ENCODE data around the gene TMEM234.
A peak's percentile ranks its signal among the peaks of the same experiment; 100 is the strongest.

The TMEM234 gene

DNA sequence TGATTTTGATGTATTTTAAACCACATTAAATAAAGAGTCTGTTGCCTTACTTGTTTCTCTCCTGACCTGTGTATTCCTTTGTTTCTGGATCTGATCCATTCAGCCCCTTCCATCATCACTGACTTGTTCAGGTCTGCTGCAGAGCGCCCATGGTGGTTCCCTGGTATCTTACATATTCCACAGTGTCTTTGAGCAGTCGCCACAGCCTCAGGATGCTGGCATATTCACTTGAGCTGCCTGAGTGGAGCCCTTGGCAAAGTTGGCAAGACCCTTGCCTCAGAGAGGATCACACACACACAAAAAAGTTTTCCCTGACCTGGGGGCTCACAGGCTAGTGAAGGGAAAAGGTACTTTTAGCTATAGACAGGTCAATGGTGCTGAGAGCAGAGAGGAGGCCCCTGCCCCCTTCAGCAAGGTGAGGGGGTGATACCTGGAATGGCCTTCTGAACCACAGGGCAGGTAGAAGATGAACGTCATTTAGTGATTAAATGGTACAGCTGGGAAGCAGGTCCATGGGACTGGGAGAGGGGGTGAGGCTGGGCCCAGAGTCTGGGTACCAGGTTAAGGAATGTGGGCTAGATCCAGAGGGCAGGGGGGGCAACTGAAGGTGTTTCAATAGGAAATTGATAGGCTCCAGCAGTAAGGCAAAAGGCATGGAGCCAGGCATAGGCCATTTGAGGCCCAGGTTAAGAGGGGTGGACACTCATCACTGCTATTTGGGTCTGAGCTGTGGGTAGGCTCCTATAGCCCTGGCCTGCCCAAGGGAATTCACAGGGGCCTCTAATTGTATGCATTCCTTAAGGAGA lies 23.7 kb downstream of the TMEM234 start:
- peaks cover 40% of the 10 kb centered on the region for H3K36me3 Mint-ChIP-seq (ENCODE audit: low read depth)
- peak overlapping the region; percentile 55 for H3K27ac Mint-ChIP-seq
- H3K4me1 Mint-ChIP-seq: peaks cover 76% of the 10 kb centered on the region
- no peaks in the 10 kb centered on the region for H3K9me3 Mint-ChIP-seq
- no peaks in the 10 kb centered on the region for H3K27me3 Mint-ChIP-seq
- no peak for DNase-seq
- no peak overlapping the region for H3K4me3 Mint-ChIP-seq
- ATAC-seq: no peak

DNA sequence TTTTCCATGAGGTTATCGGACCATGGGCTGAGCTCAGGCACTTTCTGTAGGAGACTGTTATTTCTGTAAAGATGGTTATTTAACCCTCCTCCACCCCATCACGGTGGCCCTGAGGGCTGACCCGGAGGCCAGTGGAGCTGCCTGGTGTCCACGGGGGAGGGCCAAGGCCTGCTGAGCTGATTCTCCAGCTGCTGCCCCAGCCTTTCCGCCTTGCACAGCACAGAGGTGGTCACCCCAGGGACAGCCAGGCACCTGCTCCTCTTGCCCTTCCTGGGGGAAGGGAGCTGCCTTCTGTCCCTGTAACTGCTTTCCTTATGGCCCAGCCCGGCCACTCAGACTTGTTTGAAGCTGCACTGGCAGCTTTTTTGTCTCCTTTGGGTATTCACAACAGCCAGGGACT lies 24.3 kb downstream of the TMEM234 start:
- ATAC-seq: no peak
- DNase-seq: no peak
- Mint-ChIP-seq H3K27ac (peak overlapping the region; percentile 55), H3K9me3 (no peaks in the 10 kb centered on the region), H3K4me3 (no peak overlapping the region), H3K36me3 (ENCODE audit: low read depth) (peaks cover 45% of the 10 kb centered on the region), H3K27me3 (no peaks in the 10 kb centered on the region), H3K4me1 (peaks cover 80% of the 10 kb centered on the region)

DNA sequence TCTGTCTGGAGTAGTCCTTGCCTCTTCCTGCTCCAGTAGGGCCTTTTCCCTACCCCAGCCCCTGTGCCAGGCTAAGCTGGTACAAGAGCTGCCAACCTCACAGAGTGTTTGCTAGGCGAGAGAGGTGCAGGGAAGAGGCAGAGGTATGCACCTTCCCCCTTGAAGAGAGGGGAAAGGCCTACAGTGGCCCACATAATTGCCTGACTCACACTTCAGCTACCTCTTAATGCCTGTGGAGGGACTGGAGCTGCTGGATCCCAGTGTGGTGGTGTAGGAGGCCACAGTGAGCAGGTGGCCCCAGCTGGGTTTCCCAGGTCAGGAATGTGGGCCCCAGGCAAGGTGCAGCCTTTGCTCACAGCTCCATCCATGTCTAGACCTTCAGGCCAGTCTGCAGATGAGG lies 25.1 kb downstream of the TMEM234 start:
- H3K4me3 Mint-ChIP-seq: no peak overlapping the region
- H3K27ac Mint-ChIP-seq: peak overlapping the region; percentile 42
- no peak for ATAC-seq
- peaks cover 50% of the 10 kb centered on the region for H3K36me3 Mint-ChIP-seq (ENCODE audit: low read depth)
- H3K4me1 Mint-ChIP-seq: peaks cover 77% of the 10 kb centered on the region
- no peak for DNase-seq
- H3K27me3 Mint-ChIP-seq: no peaks in the 10 kb centered on the region
- H3K9me3 Mint-ChIP-seq: no peaks in the 10 kb centered on the region

DNA sequence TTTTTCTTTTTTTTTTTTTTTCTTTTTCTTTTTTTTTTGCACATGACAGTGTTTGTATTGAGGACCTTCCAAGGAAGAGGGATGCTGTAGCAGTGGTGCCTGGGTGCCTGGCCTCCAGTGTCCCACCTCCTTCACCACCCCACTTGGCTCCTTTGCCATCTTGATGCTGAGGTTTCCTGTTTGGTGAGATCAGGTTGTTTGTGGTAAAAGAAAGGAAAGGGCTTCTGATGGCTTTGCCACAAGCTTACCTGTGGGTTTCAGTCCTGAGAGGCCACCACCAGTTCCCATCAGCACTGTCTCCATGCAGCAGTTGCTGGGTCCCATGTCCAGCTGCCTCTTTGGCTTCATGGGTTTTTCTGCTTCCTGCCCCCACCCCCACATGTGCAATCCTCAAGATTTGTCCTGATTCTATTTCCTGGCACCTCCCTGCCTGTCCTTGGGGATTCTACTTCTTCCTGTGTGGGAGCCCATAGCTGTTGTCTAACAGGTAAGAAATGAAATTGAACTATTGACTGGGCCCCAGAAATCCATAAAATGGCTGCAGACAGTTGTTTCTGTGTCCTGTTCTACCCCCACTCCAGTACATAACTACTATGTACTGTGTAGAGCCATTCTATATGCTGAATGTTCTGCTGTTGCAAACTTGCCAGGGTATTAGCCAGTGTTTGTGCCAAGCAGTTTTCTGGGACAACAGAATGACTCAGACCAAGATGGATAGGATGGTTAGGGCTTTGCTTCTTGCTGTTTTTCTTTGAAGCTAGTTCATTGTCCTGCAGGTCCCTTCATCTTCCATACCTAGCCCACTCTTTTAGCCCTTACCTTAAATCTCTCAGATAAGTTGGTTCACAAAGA lies 26.0 kb downstream of the TMEM234 start:
- Mint-ChIP-seq H3K4me1 (peaks cover 69% of the 10 kb centered on the region), H3K36me3 (ENCODE audit: low read depth) (peaks cover 58% of the 10 kb centered on the region), H3K27ac (peak overlapping the region; percentile 31), H3K9me3 (no peaks in the 10 kb centered on the region), H3K4me3 (no peak overlapping the region), H3K27me3 (no peaks in the 10 kb centered on the region)
- ATAC-seq (no peak), DNase-seq (no peak)

DNA sequence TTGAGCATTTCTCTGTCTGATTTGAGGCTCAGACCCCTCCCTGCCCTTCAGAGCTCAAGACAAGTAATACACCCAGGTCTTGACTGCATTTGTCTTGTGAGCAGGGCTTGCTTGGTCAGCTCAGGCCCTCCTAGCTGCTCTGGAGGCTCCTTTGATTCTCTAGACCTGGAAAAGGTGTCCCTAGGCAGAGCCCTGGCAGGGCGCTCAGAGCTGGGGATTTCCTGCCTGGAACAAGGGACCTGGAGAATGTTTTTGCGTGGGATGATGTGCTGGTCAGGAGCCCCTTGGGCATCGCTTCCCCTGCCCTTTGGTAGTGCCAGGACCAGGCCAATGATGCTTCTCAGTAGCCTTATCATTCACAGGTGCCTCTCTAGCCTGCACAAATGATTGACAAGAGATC lies 26.6 kb downstream of the TMEM234 start:
- Mint-ChIP-seq H3K27ac (peak overlapping the region; percentile 31), H3K4me1 (peaks cover 69% of the 10 kb centered on the region), H3K36me3 (ENCODE audit: low read depth) (peaks cover 64% of the 10 kb centered on the region), H3K9me3 (no peaks in the 10 kb centered on the region), H3K4me3 (no peak overlapping the region), H3K27me3 (no peaks in the 10 kb centered on the region)
- no peak for ATAC-seq
- no peak for DNase-seq

DNA sequence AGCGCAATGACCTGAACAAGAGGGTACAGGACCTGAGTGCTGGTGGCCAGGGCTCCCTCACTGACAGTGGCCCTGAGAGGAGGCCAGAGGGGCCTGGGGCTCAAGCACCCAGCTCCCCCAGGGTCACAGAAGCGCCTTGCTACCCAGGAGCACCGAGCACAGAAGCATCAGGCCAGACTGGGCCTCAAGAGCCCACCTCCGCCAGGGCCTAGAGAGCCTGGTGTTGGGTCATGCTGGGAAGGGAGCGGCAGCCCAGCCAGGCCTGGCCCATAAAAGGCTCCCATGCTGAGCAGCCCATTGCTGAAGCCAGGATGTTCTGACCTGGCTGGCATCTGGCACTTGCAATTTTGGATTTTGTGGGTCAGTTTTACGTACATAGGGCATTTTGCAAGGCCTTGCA lies 27.2 kb downstream of the TMEM234 start:
- Mint-ChIP-seq H3K36me3 (ENCODE audit: low read depth) (peaks cover 69% of the 10 kb centered on the region), H3K4me3 (no peak overlapping the region), H3K4me1 (peaks cover 64% of the 10 kb centered on the region), H3K9me3 (no peaks in the 10 kb centered on the region), H3K27ac (no peak overlapping the region), H3K27me3 (no peaks in the 10 kb centered on the region)
- no peak for DNase-seq
- ATAC-seq: no peak

DNA sequence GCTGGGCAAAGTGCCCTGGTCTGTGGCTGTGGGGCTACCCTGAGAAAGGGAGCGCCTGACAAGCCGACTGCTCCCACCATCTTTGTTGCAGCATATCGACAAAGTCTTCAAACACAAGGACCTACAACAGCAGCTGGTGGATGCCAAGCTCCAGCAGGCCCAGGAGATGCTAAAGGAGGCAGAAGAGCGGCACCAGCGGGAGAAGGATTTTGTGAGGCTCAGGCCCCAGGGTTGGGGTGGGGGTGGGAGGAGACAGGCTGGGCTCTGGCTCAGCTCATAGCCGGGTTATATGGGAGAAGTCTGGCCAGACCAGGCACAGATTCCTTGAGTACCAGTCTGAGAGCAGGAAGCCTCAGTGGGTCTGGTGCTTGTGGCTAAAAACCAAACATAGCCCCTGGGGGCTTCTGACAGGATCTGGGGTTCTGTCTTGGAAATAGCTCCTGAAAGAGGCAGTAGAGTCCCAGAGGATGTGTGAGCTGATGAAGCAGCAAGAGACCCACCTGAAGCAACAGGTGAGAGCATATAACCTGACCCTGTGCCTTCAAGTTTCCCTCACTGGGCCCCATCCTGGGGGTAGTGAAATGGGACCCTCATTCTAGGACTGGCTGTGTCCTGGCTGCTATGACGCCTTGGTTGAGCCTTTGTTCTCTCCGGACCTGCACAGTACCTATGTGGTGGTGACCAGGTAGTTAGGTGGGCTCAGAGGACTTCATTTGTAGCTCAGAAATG lies 29.8 kb downstream of the TMEM234 start:
- Mint-ChIP-seq H3K4me1 (peaks cover 44% of the 10 kb centered on the region), H3K27ac (no peak overlapping the region), H3K27me3 (no peaks in the 10 kb centered on the region), H3K36me3 (ENCODE audit: low read depth) (peaks cover 86% of the 10 kb centered on the region), H3K9me3 (no peaks in the 10 kb centered on the region), H3K4me3 (no peak overlapping the region)
- no peak for ATAC-seq
- DNase-seq: no peak

DNA sequence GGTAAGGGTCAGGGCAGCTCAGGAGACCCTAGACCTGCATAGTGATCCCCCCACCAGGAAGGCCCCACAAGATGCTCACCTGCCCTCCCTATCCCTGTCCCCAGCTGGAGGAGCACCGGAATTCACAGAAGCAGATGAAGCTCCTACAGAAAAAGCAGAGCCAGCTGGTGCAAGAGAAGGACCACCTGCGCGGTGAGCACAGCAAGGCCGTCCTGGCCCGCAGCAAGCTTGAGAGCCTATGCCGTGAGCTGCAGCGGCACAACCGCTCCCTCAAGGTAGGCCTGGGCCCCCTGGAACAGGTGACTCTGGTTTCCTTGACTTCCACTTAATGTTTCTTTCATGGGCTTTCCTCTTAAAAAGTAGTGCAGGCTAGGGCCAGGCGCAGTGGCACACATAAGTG lies 34.3 kb downstream of the TMEM234 start:
- no peak for ATAC-seq
- Mint-ChIP-seq H3K4me3 (no peak overlapping the region), H3K27ac (no peak overlapping the region), H3K36me3 (ENCODE audit: low read depth) (peaks cover 79% of the 10 kb centered on the region), H3K9me3 (no peaks in the 10 kb centered on the region), H3K4me1 (peaks cover 33% of the 10 kb centered on the region), H3K27me3 (no peaks in the 10 kb centered on the region)
- no peak for DNase-seq

DNA sequence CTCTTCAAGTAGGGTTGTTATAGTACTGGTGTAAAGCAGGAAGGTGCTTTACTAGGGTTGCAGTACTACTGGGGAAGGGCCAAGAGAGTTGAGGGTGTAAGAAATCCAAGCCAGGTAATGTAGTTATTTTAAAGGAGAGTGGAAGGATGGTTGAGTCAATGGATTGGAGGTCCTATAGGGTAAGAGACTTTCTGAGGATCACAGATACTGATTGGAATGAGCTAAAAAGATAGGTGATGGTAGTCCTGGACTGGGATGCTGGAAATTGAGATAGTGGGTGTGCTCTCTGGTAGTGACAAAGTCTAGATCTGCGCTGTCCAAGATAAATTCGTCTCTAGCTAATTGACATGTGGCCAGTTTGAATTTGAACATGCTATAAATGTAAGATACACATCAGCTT lies 35.7 kb downstream of the TMEM234 start:
- H3K4me3 Mint-ChIP-seq: peak overlapping the region; percentile 50
- ATAC-seq (no peak), DNase-seq (no peak)
- peaks cover 76% of the 10 kb centered on the region for H3K36me3 Mint-ChIP-seq (ENCODE audit: low read depth)
- H3K4me1 Mint-ChIP-seq: peaks cover 43% of the 10 kb centered on the region
- peak overlapping the region; percentile 89 for H3K27ac Mint-ChIP-seq
- H3K27me3 Mint-ChIP-seq: no peaks in the 10 kb centered on the region
- no peaks in the 10 kb centered on the region for H3K9me3 Mint-ChIP-seq

DNA sequence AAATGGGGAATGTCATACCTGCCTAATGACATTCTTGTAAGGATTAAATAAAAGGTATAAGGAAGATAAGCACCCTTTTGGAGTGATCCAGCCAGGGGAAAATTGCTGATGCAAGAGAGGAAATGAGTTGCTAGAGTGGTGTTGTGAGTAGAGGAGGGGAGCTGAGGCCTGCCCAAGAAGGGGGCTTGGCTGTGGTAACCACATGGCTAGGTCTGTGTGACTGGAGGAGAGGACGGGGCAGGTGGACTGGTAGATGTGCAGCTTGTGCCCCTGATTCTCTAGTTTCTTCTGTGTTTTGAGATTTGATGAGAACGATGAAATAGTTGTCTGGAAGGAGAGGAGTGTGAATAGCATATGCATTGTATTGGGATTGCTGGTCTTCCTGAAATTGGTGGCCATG lies 36.1 kb downstream of the TMEM234 start:
- ATAC-seq (peak; percentile 22), DNase-seq (no peak)
- Mint-ChIP-seq H3K9me3 (no peaks in the 10 kb centered on the region), H3K4me3 (peak overlapping the region; percentile 50), H3K36me3 (ENCODE audit: low read depth) (peaks cover 76% of the 10 kb centered on the region), H3K27me3 (no peaks in the 10 kb centered on the region), H3K27ac (peak overlapping the region; percentile 89), H3K4me1 (peaks cover 47% of the 10 kb centered on the region)

DNA sequence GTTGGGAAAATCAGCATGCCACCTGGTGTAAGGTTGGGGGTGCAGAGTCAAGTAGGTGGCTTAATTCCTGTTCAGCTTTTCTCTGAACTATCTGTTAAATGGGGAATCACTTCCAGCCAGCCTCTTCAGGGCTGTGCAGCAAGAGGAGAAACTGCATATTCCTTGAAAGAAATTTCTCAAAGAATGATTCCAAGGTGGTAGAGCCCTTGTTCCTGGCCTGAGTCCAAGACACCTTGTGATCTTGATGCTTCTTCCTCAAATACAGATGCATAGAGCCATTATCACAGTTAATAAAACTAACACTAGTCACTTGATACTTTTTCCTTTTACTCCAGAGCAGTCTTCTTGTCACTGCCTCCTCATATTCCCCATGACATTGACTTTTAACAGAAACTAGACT lies 37.5 kb downstream of the TMEM234 start:
- H3K27ac Mint-ChIP-seq: peak overlapping the region; percentile 39
- H3K36me3 Mint-ChIP-seq (ENCODE audit: low read depth): peaks cover 75% of the 10 kb centered on the region
- H3K4me1 Mint-ChIP-seq: peaks cover 59% of the 10 kb centered on the region
- DNase-seq: no peak
- no peaks in the 10 kb centered on the region for H3K9me3 Mint-ChIP-seq
- no peak for ATAC-seq
- no peaks in the 10 kb centered on the region for H3K27me3 Mint-ChIP-seq
- peak overlapping the region; percentile 65 for H3K4me3 Mint-ChIP-seq

DNA sequence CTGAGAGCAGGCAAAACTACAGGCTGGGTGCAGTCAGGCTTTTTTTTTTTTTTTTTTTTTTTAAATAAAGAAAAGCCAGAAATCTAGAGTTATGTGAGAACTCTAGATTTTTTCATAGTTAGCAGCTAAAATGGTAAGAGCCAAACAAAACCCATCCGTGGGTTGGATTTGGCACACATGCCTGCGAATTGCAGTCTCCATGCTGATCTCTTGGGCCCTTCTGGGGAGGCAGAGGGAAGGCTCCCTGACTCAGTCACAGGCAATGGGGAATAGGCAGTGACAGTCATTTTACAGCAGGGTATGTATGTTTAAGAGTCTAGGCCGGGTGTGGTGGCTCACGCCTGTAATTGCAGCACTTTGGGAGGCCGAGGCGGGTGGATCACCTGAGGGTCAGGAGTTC lies 40.1 kb downstream of the TMEM234 start:
- peak overlapping the region; percentile 94 for H3K4me3 Mint-ChIP-seq
- H3K27me3 Mint-ChIP-seq: no peaks in the 10 kb centered on the region
- peaks cover 71% of the 10 kb centered on the region for H3K4me1 Mint-ChIP-seq
- H3K36me3 Mint-ChIP-seq (ENCODE audit: low read depth): peaks cover 52% of the 10 kb centered on the region
- DNase-seq (no peak), ATAC-seq (no peak)
- H3K27ac Mint-ChIP-seq: peak overlapping the region; percentile 98
- no peaks in the 10 kb centered on the region for H3K9me3 Mint-ChIP-seq

DNA sequence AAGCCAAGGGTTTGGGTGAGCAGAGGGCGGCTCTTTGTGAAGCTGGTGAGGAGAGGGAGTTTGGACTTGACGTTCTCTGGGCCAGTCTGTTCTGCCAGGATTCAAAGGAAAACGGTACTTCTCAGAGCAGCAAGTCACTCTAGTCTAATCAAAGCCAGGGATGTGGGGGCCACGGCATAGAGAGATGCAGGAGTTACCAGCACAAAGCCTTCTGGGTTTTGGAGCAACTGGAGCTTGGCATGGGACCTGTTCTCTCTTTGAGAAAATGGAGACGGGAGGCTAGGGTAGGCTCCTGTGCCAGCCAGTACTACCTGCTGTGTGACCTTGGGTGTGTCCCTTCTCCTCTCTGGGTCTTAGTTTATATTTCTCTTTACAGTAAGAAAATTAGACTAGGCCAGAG lies 40.6 kb downstream of the TMEM234 start:
- Mint-ChIP-seq H3K27ac (peak overlapping the region; percentile 98), H3K27me3 (no peaks in the 10 kb centered on the region), H3K4me3 (peak overlapping the region; percentile 94), H3K9me3 (no peaks in the 10 kb centered on the region), H3K36me3 (ENCODE audit: low read depth) (peaks cover 50% of the 10 kb centered on the region), H3K4me1 (peaks cover 70% of the 10 kb centered on the region)
- ATAC-seq (no peak), DNase-seq (no peak)

DNA sequence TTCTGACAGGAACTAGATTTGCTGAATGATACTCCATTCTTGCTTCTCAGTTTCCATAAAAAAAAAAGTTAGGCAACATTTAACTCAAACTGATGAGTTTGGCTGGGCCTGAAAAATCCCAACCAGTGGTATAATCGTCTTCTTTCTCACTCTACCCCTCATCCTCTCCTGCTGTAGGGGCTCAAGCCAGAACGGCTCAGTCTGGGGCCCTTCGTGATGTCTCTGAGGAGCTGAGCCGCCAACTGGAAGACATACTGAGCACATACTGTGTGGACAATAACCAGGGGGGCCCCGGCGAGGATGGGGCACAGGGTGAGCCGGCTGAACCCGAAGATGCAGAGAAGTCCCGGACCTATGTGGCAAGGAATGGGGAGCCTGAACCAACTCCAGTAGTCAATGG lies 41.1 kb downstream of the TMEM234 start:
- no peak for DNase-seq
- Mint-ChIP-seq H3K4me3 (peak overlapping the region; percentile 94), H3K27me3 (no peaks in the 10 kb centered on the region), H3K4me1 (peaks cover 66% of the 10 kb centered on the region), H3K27ac (peak overlapping the region; percentile 98), H3K9me3 (no peaks in the 10 kb centered on the region), H3K36me3 (ENCODE audit: low read depth) (peaks cover 45% of the 10 kb centered on the region)
- no peak for ATAC-seq
